T-cell (primary cell): ENCODE measurements around the gene PBRM1. TPM values are rescaled to one million over a fixed set of nuclear protein-coding genes. Genes with fewer than 3 reads are reported as not detected.
A peak's percentile ranks its signal among the peaks of the same experiment; 100 is the strongest.

Source experiments
- ATAC-seq, 4 experiments: fragments of 200-7000 bp in 3 of 4; fragments of 150-1000 bp in 1 of 4; cut with Tn5 transposase; replicated peaks in 1 of 4; 1 replicate in 3 of 4; 2 replicates in 1 of 4; pipeline ENCODE4 v1.10.0; 2021; ENCODE audit warnings: moderate library complexity in 3 of 4, mild to moderate bottlenecking in 2 of 4, moderate number of reproducible peaks in 1 of 4
- CTCF ChIA-PET, 2 donors: fragments of 300-600 bp; sonication (Branson Sonifier 250); formaldehyde crosslinking; loops; one replicate each; lab custom pipeline; 2022; ENCODE audit warnings: antibody characterized with exemption in 2 of 2; lab: Charles Lee
- POLR2A ChIA-PET, 2 donors: fragments of 300-600 bp; sonication (Branson Sonifier 250); formaldehyde crosslinking; loops; one replicate each; lab custom pipeline; 2022; ENCODE audit warnings: antibody characterized with exemption in 2 of 2; lab: Charles Lee
- DNase-seq, 35 experiments: peaks; one replicate each; pipeline versions ENCODE4 v3.0.0 to v3.0.0-alpha.2; 2013 to 2023
- H3K27ac ChIP-seq: one replicate; pipeline ENCODE4 v1.5.1; 2013; ENCODE audit warnings: low read length
- H3K27me3 ChIP-seq, 2 experiments: replicated peaks in 1 of 2; 1 replicate in 1 of 2; 2 replicates in 1 of 2; pipeline versions ENCODE4 v1.6.1 to v1.7.0; 2013; ENCODE audit warnings: low read length in 1 of 2, mixed read lengths in 1 of 2; ENCODE audit not compliant: control insufficient read depth in 2 of 2, insufficient read depth in 2 of 2; ENCODE audit errors: extremely low read depth in 1 of 2
- H3K36me3 ChIP-seq, 2 donors: 1 replicate in 1 of 2; 2 replicates in 1 of 2; pipeline versions ENCODE4 v1.6.1 to v1.7.0; 2013; ENCODE audit warnings: low read length in 1 of 2; ENCODE audit not compliant: control insufficient read depth in 2 of 2, insufficient read depth in 1 of 2; ENCODE audit errors: extremely low read depth in 1 of 2
- H3K4me1 ChIP-seq, 2 experiments: 1 replicate in 1 of 2; 2 replicates in 1 of 2; pipeline versions ENCODE4 v1.6.1 to v1.7.0; 2013; ENCODE audit warnings: low read length in 2 of 2, mixed read lengths in 1 of 2; ENCODE audit not compliant: insufficient read depth in 2 of 2, control insufficient read depth in 1 of 2; ENCODE audit errors: extremely low read depth in 1 of 2
- H3K4me3 ChIP-seq, 2 donors: 1 replicate in 1 of 2; 2 replicates in 1 of 2; pipeline versions ENCODE4 v1.5.1 to v1.7.0; 2013; ENCODE audit warnings: mild to moderate bottlenecking in 2 of 2, low read length in 1 of 2, moderate library complexity in 1 of 2; ENCODE audit not compliant: control insufficient read depth in 1 of 2; ENCODE audit errors: extremely low read depth in 1 of 2
- H3K9me3 ChIP-seq: 2 replicates; pipeline ENCODE4 v1.7.0; 2013
- H3K27ac Mint-ChIP-seq, 2 donors: one replicate each; pipeline ENCODE4 v1.8.0; 2020 to 2021; ENCODE audit warnings: mild to moderate bottlenecking in 2 of 2, mixed read lengths in 2 of 2
- H3K27me3 Mint-ChIP-seq, 2 donors: one replicate each; pipeline ENCODE4 v1.8.0; 2021 to 2022; ENCODE audit warnings: mixed read lengths in 2 of 2
- H3K36me3 Mint-ChIP-seq: one replicate; pipeline ENCODE4 v1.8.0; 2021; ENCODE audit warnings: mixed read lengths
- H3K4me1 Mint-ChIP-seq, 3 donors: one replicate each; pipeline ENCODE4 v1.8.0; 2020 to 2022; ENCODE audit warnings: mixed read lengths in 3 of 3, mild to moderate bottlenecking in 1 of 3
- H3K4me3 Mint-ChIP-seq, 3 donors: one replicate each; pipeline ENCODE4 v1.8.0; 2020 to 2022; ENCODE audit warnings: mild to moderate bottlenecking in 3 of 3, mixed read lengths in 3 of 3, moderate library complexity in 3 of 3
- H3K9me3 Mint-ChIP-seq, 3 donors: one replicate each; pipeline ENCODE4 v1.8.0; 2020 to 2022; ENCODE audit warnings: mixed read lengths in 3 of 3
- WGBS: methylation state at CpG from one replicate; pipeline ENCODE4 v1.1.5; 2013; ENCODE audit warnings: missing lambda C conversion rate; ENCODE audit not compliant: insufficient coverage; 5-methylcytosine and 5-hydroxymethylcytosine counted together
- total RNA-seq, 35 experiments: library from RNA in 6 of 35; stranded (reverse) in 6 of 35; fragments of 120-200 nt in 1 of 35; gene quantifications; one replicate each; pipeline versions ENCODE4 v1.2.1 to v1.2.4 and lab custom pipeline; 2013 to 2026

The PBRM1 gene
- total RNA-seq, 5 donors from 2014 or later (not counting 1 experiment from before 2014, with no cell fraction given) = 57.4 to 73.3 (median 63.3) TPM

DNA sequence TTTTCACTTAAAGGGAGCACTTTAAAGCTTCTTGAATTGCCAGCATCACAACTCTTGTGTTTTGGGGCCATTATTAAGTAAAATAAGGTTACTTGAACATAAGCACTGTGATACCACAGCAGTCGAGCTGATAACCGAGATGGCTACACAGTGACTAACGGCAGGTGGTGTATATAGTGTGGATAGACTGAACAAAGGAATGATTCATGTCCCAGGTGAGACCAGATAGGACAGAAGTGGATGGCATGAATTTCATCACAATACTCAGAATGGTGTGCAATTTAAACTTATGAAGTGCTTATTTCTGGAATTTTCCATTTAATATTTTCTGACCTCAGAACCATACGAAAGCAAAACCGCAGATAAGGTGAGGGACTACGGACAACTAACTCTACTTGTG lies 40.2 kb downstream of the PBRM1 start:
- Histone ChIP-seq H3K9me3 (no peaks in the 10 kb centered on the region), H3K27me3 (no peaks in the 10 kb centered on the region), H3K36me3 (peaks cover 8 to 67% of the 10 kb centered on the region in 2 donors), H3K27ac (no peak overlapping the region), H3K4me1 (no peaks in the 10 kb centered on the region), H3K4me3 (no peak overlapping the region)
- H3K9me3 Mint-ChIP-seq = no peaks in the 10 kb centered on the region
- H3K27me3 Mint-ChIP-seq = no peaks in the 10 kb centered on the region
- no peak for ATAC-seq
- CTCF ChIA-PET = no interaction called here
- POLR2A ChIA-PET = no interaction called here
- H3K4me3 Mint-ChIP-seq = no peak overlapping the region
- peaks cover 58% of the 10 kb centered on the region for H3K36me3 Mint-ChIP-seq
- H3K27ac Mint-ChIP-seq = no peak overlapping the region
- peaks cover 0 to 6% (median 0%) of the 10 kb centered on the region in 3 donors for H3K4me1 Mint-ChIP-seq
- DNase-seq = no peak
- WGBS = 100% methylated on average over 3 of the region's 6 CpGs

DNA sequence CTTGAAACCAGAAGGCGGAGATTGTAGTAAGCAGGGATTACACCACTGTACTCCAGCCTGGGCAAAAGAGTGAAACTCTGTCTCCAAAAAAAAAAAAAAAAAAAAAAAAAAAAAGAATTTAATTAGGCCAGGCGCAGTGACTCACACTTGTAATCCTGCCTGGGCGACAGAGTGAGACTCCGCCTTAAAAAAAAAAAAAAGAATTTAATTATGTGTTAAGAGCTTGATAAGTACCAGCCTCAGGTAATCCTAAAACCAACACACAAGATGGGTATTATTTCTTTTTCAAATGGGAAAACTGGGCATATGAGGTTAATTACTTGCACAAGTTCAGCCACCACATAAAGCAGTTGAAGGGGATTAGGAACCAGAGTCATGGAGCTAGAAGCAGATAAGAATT lies 49.0 kb downstream of the PBRM1 start:
- H3K36me3 ChIP-seq = peaks cover 6 to 66% of the 10 kb centered on the region in 2 donors
- CTCF ChIA-PET = interaction anchor here (0.6 kb wide), 2 partner anchors 10 to 883 kb away, joined by 3 to 4 read pairs; no protein-coding TSS in a partner anchor
- no peak for ATAC-seq

DNA sequence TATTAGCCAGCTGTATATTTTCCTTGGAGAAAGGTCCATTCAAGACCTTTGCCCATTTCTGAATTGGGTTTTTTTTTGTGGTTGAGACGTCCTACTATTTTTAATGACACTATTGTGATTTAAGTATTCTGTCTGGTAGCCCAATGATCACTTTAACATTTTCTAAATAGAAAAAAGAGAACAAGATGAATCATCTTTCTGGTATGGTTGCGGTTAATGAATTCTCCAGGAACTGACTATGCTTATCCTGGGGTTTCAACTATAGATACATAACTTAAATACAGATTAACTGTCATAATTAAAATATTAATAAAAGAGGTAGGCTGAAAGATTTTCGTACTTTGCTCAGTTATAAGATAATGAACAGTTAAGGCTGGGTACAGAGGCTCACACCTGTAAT lies 51.9 kb downstream of the PBRM1 start:
- DNase-seq (no peak), ATAC-seq (no peak)
- no peaks in the 10 kb centered on the region for H3K4me1 Mint-ChIP-seq
- H3K36me3 Mint-ChIP-seq = peaks cover 23% of the 10 kb centered on the region
- Histone ChIP-seq H3K4me3 (no peak overlapping the region), H3K9me3 (no peaks in the 10 kb centered on the region), H3K4me1 (no peaks in the 10 kb centered on the region), H3K36me3 (peaks cover 0 to 63% of the 10 kb centered on the region in 2 donors), H3K27ac (no peak overlapping the region), H3K27me3 (no peaks in the 10 kb centered on the region)
- no peaks in the 10 kb centered on the region for H3K9me3 Mint-ChIP-seq
- POLR2A ChIA-PET = interaction anchor here in 1 of 2 donors (0.6 kb wide), 1 partner anchor 8 kb away, joined by 5 read pairs; no protein-coding TSS in a partner anchor
- H3K4me3 Mint-ChIP-seq = no peak overlapping the region
- no peak overlapping the region for H3K27ac Mint-ChIP-seq
- H3K27me3 Mint-ChIP-seq = no peaks in the 10 kb centered on the region
- CTCF ChIA-PET = no interaction called here
- no CpG with 5 or more reads among the region's 3 CpGs for WGBS

More for the DNA sequence above, 49.0 kb downstream of the PBRM1 start:
- no CpG with 5 or more reads among the region's 4 CpGs for WGBS
- no peaks in the 10 kb centered on the region for H3K27me3 ChIP-seq
- no peak overlapping the region for H3K27ac ChIP-seq
- no peak overlapping the region for H3K4me3 ChIP-seq
- no peak for DNase-seq
- H3K9me3 ChIP-seq = no peaks in the 10 kb centered on the region
- Mint-ChIP-seq H3K9me3 (no peaks in the 10 kb centered on the region), H3K4me1 (no peaks in the 10 kb centered on the region), H3K4me3 (no peak overlapping the region), H3K36me3 (peaks cover 30% of the 10 kb centered on the region), H3K27ac (no peak overlapping the region), H3K27me3 (no peaks in the 10 kb centered on the region)
- H3K4me1 ChIP-seq = no peaks in the 10 kb centered on the region
- POLR2A ChIA-PET = interaction anchor here in 1 of 2 donors (0.6 kb wide), 1 partner anchor 24 kb away, joined by 3 read pairs; no protein-coding TSS in a partner anchor

DNA sequence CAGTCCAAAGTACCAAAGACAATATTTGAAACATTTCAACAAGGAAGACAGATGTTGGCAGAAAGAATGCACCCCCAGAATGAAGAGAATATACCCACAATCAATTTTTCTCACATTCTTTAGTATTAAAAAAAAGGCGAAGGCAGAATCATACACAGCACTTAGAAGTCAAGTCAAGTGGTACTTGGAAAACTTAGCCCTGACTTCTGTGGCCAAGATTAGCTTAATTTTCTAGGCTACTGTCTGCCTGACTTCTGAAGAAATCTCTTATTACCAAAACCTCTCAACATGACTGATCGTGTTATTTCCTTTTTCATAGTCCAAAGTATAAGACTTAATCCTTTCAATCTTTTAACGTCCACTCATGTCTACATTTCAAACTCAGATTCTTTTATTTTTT lies 60.7 kb downstream of the PBRM1 start:
- peaks cover 8 to 49% of the 10 kb centered on the region in 2 donors for H3K36me3 ChIP-seq
- ChIA-PET POLR2A (no interaction called here), CTCF (interaction anchor here in 1 of 2 donors (1.1 kb wide), 1 partner anchor 286 kb away, joined by 9 read pairs; no protein-coding TSS in a partner anchor)
- H3K27ac Mint-ChIP-seq = no peak overlapping the region
- no peaks in the 10 kb centered on the region for H3K4me1 ChIP-seq
- H3K27me3 Mint-ChIP-seq = no peaks in the 10 kb centered on the region
- H3K4me3 ChIP-seq = no peak overlapping the region
- DNase-seq = no peak
- ATAC-seq = no peak
- H3K9me3 ChIP-seq = no peaks in the 10 kb centered on the region
- no peak overlapping the region for H3K27ac ChIP-seq
- H3K4me3 Mint-ChIP-seq = no peak overlapping the region
- peaks cover 4 to 31% (median 21%) of the 10 kb centered on the region in 3 donors for H3K4me1 Mint-ChIP-seq
- peaks cover 48% of the 10 kb centered on the region for H3K36me3 Mint-ChIP-seq
- H3K9me3 Mint-ChIP-seq = no peaks in the 10 kb centered on the region
- H3K27me3 ChIP-seq = no peaks in the 10 kb centered on the region
- WGBS = no CpG with 5 or more reads among the region's 3 CpGs

DNA sequence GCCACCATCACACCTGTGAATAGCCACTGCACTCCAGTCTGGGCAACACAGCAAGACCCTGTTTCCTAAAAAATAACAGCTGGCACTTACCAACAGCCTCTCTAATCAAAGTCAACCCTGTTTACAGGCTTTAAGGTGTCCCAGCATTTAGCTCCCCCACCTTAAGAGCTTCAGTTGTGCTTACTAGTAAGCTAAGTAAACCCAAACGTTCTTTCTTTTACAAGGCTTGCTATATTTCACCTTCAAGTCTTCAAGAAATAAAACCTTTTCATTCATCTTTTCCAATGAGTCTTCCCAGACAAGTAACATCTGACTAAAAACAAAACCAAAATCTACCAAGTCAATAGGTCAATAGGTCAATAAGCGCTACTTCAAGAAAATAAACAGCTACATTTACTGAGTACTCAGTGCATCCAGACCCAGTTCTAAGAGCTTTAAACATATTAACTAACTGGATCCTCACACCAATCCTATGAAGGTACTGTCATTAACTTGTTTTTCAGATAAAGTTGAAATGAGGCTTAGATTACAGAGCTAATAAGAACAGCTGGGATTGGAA lies 62.4 kb downstream of the PBRM1 start:
- no peak overlapping the region for H3K4me3 Mint-ChIP-seq
- DNase-seq (no peak), ATAC-seq (no peak)
- 44% methylated on average over 2 of the region's 2 CpGs for WGBS
- no peak overlapping the region for H3K27ac ChIP-seq
- H3K27ac Mint-ChIP-seq = no peak overlapping the region
- POLR2A ChIA-PET = no interaction called here
- H3K4me1 ChIP-seq = no peaks in the 10 kb centered on the region
- H3K36me3 ChIP-seq = peaks cover 8 to 48% of the 10 kb centered on the region in 2 donors
- no peaks in the 10 kb centered on the region for H3K27me3 Mint-ChIP-seq
- H3K4me1 Mint-ChIP-seq = peaks cover 8 to 34% (median 24%) of the 10 kb centered on the region in 3 donors
- H3K36me3 Mint-ChIP-seq = peaks cover 48% of the 10 kb centered on the region
- CTCF ChIA-PET = no interaction called here
- H3K9me3 Mint-ChIP-seq = no peaks in the 10 kb centered on the region
- H3K4me3 ChIP-seq = no peak overlapping the region
- no peaks in the 10 kb centered on the region for H3K27me3 ChIP-seq
- H3K9me3 ChIP-seq = no peaks in the 10 kb centered on the region

DNA sequence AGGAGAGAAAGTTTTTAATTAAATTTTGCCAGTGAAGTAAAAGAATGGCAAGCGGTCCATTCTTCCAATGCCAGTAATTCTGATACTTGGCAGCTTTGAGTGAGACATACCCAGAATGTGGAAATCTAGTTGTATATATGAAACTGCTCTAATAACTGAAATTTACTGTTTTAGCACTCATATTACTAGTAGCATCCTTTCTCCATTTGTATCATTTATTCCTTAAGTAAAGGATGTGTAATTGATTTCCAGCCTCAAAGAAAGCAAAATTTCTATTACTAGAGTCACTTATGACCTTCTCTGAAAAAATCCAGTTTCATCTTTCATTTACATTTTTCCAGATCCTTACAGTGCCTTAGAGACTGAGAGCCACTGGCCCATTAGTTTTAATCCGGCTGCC lies 65.1 kb downstream of the PBRM1 start:
- Histone ChIP-seq H3K27ac (no peak overlapping the region), H3K4me1 (no peaks in the 10 kb centered on the region), H3K36me3 (peaks cover 5 to 43% of the 10 kb centered on the region in 2 donors), H3K4me3 (no peak overlapping the region), H3K27me3 (no peaks in the 10 kb centered on the region), H3K9me3 (no peaks in the 10 kb centered on the region)
- Mint-ChIP-seq H3K4me3 (no peak overlapping the region), H3K9me3 (no peaks in the 10 kb centered on the region), H3K27ac (peak overlapping the region in 1 of 2 donors; percentile 59), H3K4me1 (peaks cover 8 to 34% (median 24%) of the 10 kb centered on the region in 3 donors), H3K36me3 (peaks cover 52% of the 10 kb centered on the region), H3K27me3 (no peaks in the 10 kb centered on the region)
- DNase-seq = no peak
- ChIA-PET CTCF (no interaction called here), POLR2A (no interaction called here)
- ATAC-seq = no peak
- WGBS = no CpG with 5 or more reads among the region's 2 CpGs
